ENCODE measurements around the gene TSEN54.

TSEN54 gene

GRCh38 chr17:75542229-75542628 is 25.9 kb downstream of the TSEN54 start:
- H3K4me3 ChIP-seq (ENCODE audit: low read depth, low read length): no peak overlapping the region
- TF ChIP-seq CTCF (IDR thresholded peaks at IDR 0.05; ENCODE audit: low read depth, low read length): no peak
- in situ Hi-C loops (cut with HindIII; ENCODE audit: low sequenced_read_pairs): no loop called here
- DNase-seq (ENCODE audit: low read depth, low spot score): no peak

- no peak for TF ChIP-seq CTCF (IDR thresholded peaks at IDR 0.05; ENCODE audit: low read depth, low read length)
- in situ Hi-C loops (cut with HindIII; ENCODE audit: low sequenced_read_pairs): no loop called here
- DNase-seq (ENCODE audit: low read depth, low spot score): no peak
- H3K4me3 ChIP-seq (ENCODE audit: low read depth, low read length): no peak overlapping the region
These were observed 26.5 kb downstream of the TSEN54 start for GRCh38 chr17:75542728-75543336.

- H3K4me3 ChIP-seq (ENCODE audit: low read depth, low read length): no peak overlapping the region
- in situ Hi-C loops (cut with HindIII; ENCODE audit: low sequenced_read_pairs): no loop called here
- TF ChIP-seq CTCF (IDR thresholded peaks at IDR 0.05; ENCODE audit: low read depth, low read length): no peak
- no peak for DNase-seq (ENCODE audit: low read depth, low spot score)
These were observed 27.9 kb downstream of the TSEN54 start for GRCh38 chr17:75544250-75544649.

GRCh38 chr17:75546181-75546580 is 29.9 kb downstream of the TSEN54 start:
- no peak for DNase-seq (ENCODE audit: low read depth, low spot score)
- in situ Hi-C loops (cut with HindIII; ENCODE audit: low sequenced_read_pairs): no loop called here
- no peak overlapping the region for H3K4me3 ChIP-seq (ENCODE audit: low read depth, low read length)
- TF ChIP-seq CTCF (IDR thresholded peaks at IDR 0.05; ENCODE audit: low read depth, low read length): no peak

GRCh38 chr17:75547091-75547490 is 30.8 kb downstream of the TSEN54 start:
- DNase-seq (ENCODE audit: low read depth, low spot score): no peak
- TF ChIP-seq CTCF (IDR thresholded peaks at IDR 0.05; ENCODE audit: low read depth, low read length): no peak
- in situ Hi-C loops (cut with HindIII; ENCODE audit: low sequenced_read_pairs): no loop called here
- H3K4me3 ChIP-seq (ENCODE audit: low read depth, low read length): no peak overlapping the region

GRCh38 chr17:75548813-75549212 is 32.5 kb downstream of the TSEN54 start:
- in situ Hi-C loops (cut with HindIII; ENCODE audit: low sequenced_read_pairs): no loop called here
- no peak for DNase-seq (ENCODE audit: low read depth, low spot score)
- no peak for TF ChIP-seq CTCF (IDR thresholded peaks at IDR 0.05; ENCODE audit: low read depth, low read length)
- H3K4me3 ChIP-seq (ENCODE audit: low read depth, low read length): no peak overlapping the region

Measured in astrocyte of the spinal cord (primary cell).